Erythroblast (primary cell): Measurements from ENCODE around the gene SETBP1.

Source experiments
- DNase-seq, 2 experiments: peaks; one replicate each; lab custom pipeline; 2025; lab: John Stamatoyannopoulos, UW
- GATA1 ChIP-seq: IDR thresholded peaks from 2 replicates; pipeline ENCODE4 v1.6.1; 2011; ENCODE audit warnings: low read depth, mild to moderate bottlenecking, control low read depth, low read length, moderate library complexity
- POLR2A ChIP-seq: IDR thresholded peaks from 2 replicates; pipeline ENCODE4 v1.6.1; 2011; ENCODE audit warnings: mild to moderate bottlenecking, low read length

SETBP1 gene

GRCh38 chr18:44934901-44935300 is 254.2 kb downstream of the SETBP1 start:
- TF ChIP-seq POLR2A (no peak), GATA1 (no peak)
- no peak for DNase-seq

GRCh38 chr18:44935455-44935854 is 254.8 kb downstream of the SETBP1 start:
- TF ChIP-seq POLR2A (no peak), GATA1 (no peak)
- no peak for DNase-seq

- TF ChIP-seq GATA1: no peak
- no peak for DNase-seq
Observed at GRCh38 chr18:44936485-44936884, 255.8 kb downstream of the SETBP1 start.

- TF ChIP-seq GATA1: no peak
- DNase-seq: no peak
Observed at GRCh38 chr18:44937960-44938719, 257.5 kb downstream of the SETBP1 start.

GRCh38 chr18:44938720-44939665 is 258.3 kb downstream of the SETBP1 start:
- no peak for TF ChIP-seq POLR2A
- TF ChIP-seq GATA1: no peak
- no peak for DNase-seq

- TF ChIP-seq GATA1 (no peak), POLR2A (no peak)
Observed at GRCh38 chr18:44941516-44941915, 260.8 kb downstream of the SETBP1 start.

GRCh38 chr18:44942073-44942472 is 261.4 kb downstream of the SETBP1 start:
- no peak for TF ChIP-seq GATA1
- TF ChIP-seq POLR2A: no peak
- no peak for DNase-seq

More at GRCh38 chr18:44941516-44941915, 260.8 kb downstream of the SETBP1 start:
- DNase-seq: no peak

- DNase-seq: no peak
- TF ChIP-seq POLR2A (no peak), GATA1 (no peak)
Observed at GRCh38 chr18:44943311-44943881, 262.7 kb downstream of the SETBP1 start.

- TF ChIP-seq GATA1 (no peak), POLR2A (no peak)
- DNase-seq: no peak
Observed at GRCh38 chr18:44944461-44944860, 263.8 kb downstream of the SETBP1 start.

- no peak for DNase-seq
- TF ChIP-seq GATA1 (no peak), POLR2A (no peak)
Observed at GRCh38 chr18:44945888-44946401, 265.3 kb downstream of the SETBP1 start.

- DNase-seq: no peak
- TF ChIP-seq GATA1 (no peak), POLR2A (no peak)
Observed at GRCh38 chr18:44946529-44947113, 265.9 kb downstream of the SETBP1 start.

- no peak for TF ChIP-seq GATA1
- no peak for TF ChIP-seq POLR2A
Observed at GRCh38 chr18:44949967-44950366, 269.3 kb downstream of the SETBP1 start.

GRCh38 chr18:44950685-44951195 is 270.1 kb downstream of the SETBP1 start:
- TF ChIP-seq GATA1: no peak
- TF ChIP-seq POLR2A: no peak
- no peak for DNase-seq

More at GRCh38 chr18:44949967-44950366, 269.3 kb downstream of the SETBP1 start:
- DNase-seq: no peak

GRCh38 chr18:44951748-44952147 is 271.1 kb downstream of the SETBP1 start:
- TF ChIP-seq POLR2A (no peak), GATA1 (no peak)
- DNase-seq: no peak
